Neural cell (in vitro differentiated cells): ENCODE results near the gene IL17REL. TPM values are rescaled to one million over a fixed set of nuclear protein-coding genes. Genes with fewer than 3 reads are reported as not detected.

Experiments used
- H2AFZ ChIP-seq: fragments of 200-600, 300-800 bp; sonication (generic), shearing (Covaris generic); 2 replicates; pipeline ENCODE4 v1.6.0; 2014; ENCODE audit warnings: low read depth, mild to moderate bottlenecking, antibody characterized with exemption, low read length, moderate library complexity
- H3F3A ChIP-seq: fragments of 200-600 bp; shearing (Covaris generic); 2 replicates; pipeline ENCODE4 v1.6.1; 2016; ENCODE audit warnings: mild to moderate bottlenecking, moderate library complexity, mixed read lengths, antibody characterized with exemption, low read length; ENCODE audit not compliant: insufficient read depth, poor library complexity, severe bottlenecking
- H3K27ac ChIP-seq: fragments of 200-600, 300-800 bp; sonication (generic), shearing (Covaris generic); 2 replicates; pipeline ENCODE4 v1.5.1; 2014; ENCODE audit warnings: mild to moderate bottlenecking, low read length, moderate library complexity
- H3K27me3 ChIP-seq: fragments of 300-800, 200-600 bp; sonication (generic), shearing (Covaris generic); 2 replicates; pipeline ENCODE4 v1.6.0; 2014; ENCODE audit warnings: mild to moderate bottlenecking, low read depth, low read length, moderate library complexity; ENCODE audit not compliant: insufficient read depth
- H3K36me3 ChIP-seq: fragments of 300-800, 200-600 bp; sonication (generic), shearing (Covaris generic); 2 replicates; pipeline ENCODE4 v1.5.1; 2014; ENCODE audit warnings: mild to moderate bottlenecking, antibody characterized with exemption, low read length, moderate library complexity; ENCODE audit not compliant: insufficient read depth
- H3K4me2 ChIP-seq: fragments of 300-800, 200-600 bp; sonication (generic), shearing (Covaris generic); 2 replicates; pipeline ENCODE4 v1.6.0; 2014; ENCODE audit warnings: mild to moderate bottlenecking, low read length
- H3K4me3 ChIP-seq: fragments of 300-800, 200-600 bp; sonication (generic), shearing (Covaris generic); 2 replicates; pipeline ENCODE4 v1.5.1; 2014; ENCODE audit warnings: mild to moderate bottlenecking, low read length, moderate library complexity
- H3K79me2 ChIP-seq: fragments of 200-600 bp; shearing (Covaris generic); replicated peaks from 2 replicates; pipeline ENCODE4 v1.6.0; 2014; ENCODE audit warnings: mild to moderate bottlenecking, low read length, moderate library complexity; ENCODE audit not compliant: insufficient read depth
- H3K9ac ChIP-seq: fragments of 300-800, 200-600 bp; sonication (generic), shearing (Covaris generic); 2 replicates; pipeline ENCODE4 v1.6.1; 2016; ENCODE audit warnings: mild to moderate bottlenecking, low read length, mixed read lengths
- H3K9me2 ChIP-seq: fragments of 200-600 bp; shearing (Covaris generic); 2 replicates; pipeline ENCODE4 v1.6.1; 2016; ENCODE audit warnings: mild to moderate bottlenecking, low read length, mixed read lengths; ENCODE audit not compliant: insufficient read depth
- H3K9me3 ChIP-seq: fragments of 200-600, 300-800 bp; sonication (generic), shearing (Covaris generic); 2 replicates; pipeline ENCODE4 v1.6.1; 2016; ENCODE audit warnings: mild to moderate bottlenecking, mixed run types, low read length, moderate library complexity, mixed read lengths
- H4K20me1 ChIP-seq: fragments of 200-600 bp; shearing (Covaris generic); 2 replicates; pipeline ENCODE4 v1.6.1; 2016; ENCODE audit warnings: mild to moderate bottlenecking, mixed run types; ENCODE audit not compliant: insufficient read depth
- EP300 ChIP-seq: fragments of 450-650 bp; conservative IDR thresholded peaks from 2 replicates; pipeline ENCODE4 v1.6.1; 2014; ENCODE audit warnings: antibody characterized with exemption, mild to moderate bottlenecking, moderate library complexity; ENCODE audit not compliant: poor library complexity, severe bottlenecking
- MXI1 ChIP-seq: fragments of 450-650 bp; conservative IDR thresholded peaks from 2 replicates; pipeline ENCODE4 v1.6.1; 2014; ENCODE audit warnings: antibody characterized with exemption, mild to moderate bottlenecking; ENCODE audit not compliant: poor library complexity, severe bottlenecking
- POLR2AphosphoS5 ChIP-seq: IDR thresholded peaks from 2 replicates; pipeline ENCODE4 v1.6.1; 2012
- RAD21 ChIP-seq: fragments of 450-650 bp; conservative IDR thresholded peaks from 2 replicates; pipeline ENCODE4 v1.6.1; 2014; ENCODE audit warnings: antibody characterized with exemption, mild to moderate bottlenecking, moderate library complexity
- REST ChIP-seq: IDR thresholded peaks from 2 replicates; pipeline ENCODE4 v1.6.1; 2012; ENCODE audit warnings: borderline replicate concordance
- SMC3 ChIP-seq: fragments of 450-650 bp; conservative IDR thresholded peaks from 2 replicates; pipeline ENCODE4 v1.6.1; 2014; ENCODE audit warnings: antibody characterized with exemption, mild to moderate bottlenecking, moderate library complexity; ENCODE audit not compliant: poor library complexity
- TAF1 ChIP-seq: IDR thresholded peaks from 2 replicates; pipeline ENCODE4 v1.6.1; 2012; ENCODE audit warnings: low read depth
- polyA plus RNA-seq: library from polyadenylated mRNA; depleted of rRNA; stranded (reverse); fragments of >200 nt; gene quantifications from 2 replicates; pipeline ENCODE4 v1.2.3, GENCODE V29; 2014
- TF ChIP-seq, protein P1 (sequence below): fragments of 450-650 bp; IDR thresholded peaks from 2 replicates; pipeline ENCODE4 v1.5.1; 2014; ENCODE audit warnings: antibody characterized with exemption, mild to moderate bottlenecking, moderate library complexity; ENCODE audit not compliant: poor library complexity, severe bottlenecking

Gene IL17REL
- polyA plus RNA-seq, 1 donor from 2014 or later, result not detected

DNA sequence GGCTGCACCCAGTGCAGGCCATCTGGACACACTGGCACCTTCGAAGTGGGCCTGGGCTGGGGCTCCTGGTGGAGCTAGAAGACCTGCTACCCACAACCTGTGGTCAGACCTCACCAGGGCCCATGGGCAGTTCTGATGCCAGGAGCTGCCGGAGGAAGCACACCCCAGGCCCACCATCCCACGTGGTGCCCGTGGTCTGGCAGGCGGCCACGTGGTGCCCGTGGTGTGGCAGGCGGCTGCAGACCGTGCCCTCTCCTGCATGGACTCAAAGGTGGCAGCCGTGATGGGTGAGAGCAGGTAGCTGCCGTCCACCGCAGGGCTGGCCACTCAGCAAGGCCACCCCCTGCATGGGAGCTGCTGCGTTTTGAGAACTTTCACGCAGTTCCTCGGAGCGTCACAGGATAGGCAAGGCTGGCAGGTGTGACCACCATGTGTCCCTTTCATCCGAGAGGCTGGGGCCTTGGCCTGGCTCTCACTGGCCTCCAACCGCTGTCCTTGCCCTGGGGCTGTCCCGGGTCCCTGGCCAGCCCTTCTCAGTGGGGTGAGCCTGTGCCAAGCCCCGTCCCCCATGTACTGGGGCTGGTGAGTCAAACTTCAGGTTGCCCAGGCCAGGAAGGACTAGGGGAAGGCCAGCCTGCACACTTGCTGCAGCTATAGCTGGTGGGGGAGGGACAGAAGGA is 3.9 kb upstream of the IL17REL start:
- no peak overlapping the region for H2AFZ ChIP-seq
- peaks cover 6% of the 10 kb centered on the region for H3K9me3 ChIP-seq
- H3K9me2 ChIP-seq, result no peaks in the 10 kb centered on the region

DNA sequence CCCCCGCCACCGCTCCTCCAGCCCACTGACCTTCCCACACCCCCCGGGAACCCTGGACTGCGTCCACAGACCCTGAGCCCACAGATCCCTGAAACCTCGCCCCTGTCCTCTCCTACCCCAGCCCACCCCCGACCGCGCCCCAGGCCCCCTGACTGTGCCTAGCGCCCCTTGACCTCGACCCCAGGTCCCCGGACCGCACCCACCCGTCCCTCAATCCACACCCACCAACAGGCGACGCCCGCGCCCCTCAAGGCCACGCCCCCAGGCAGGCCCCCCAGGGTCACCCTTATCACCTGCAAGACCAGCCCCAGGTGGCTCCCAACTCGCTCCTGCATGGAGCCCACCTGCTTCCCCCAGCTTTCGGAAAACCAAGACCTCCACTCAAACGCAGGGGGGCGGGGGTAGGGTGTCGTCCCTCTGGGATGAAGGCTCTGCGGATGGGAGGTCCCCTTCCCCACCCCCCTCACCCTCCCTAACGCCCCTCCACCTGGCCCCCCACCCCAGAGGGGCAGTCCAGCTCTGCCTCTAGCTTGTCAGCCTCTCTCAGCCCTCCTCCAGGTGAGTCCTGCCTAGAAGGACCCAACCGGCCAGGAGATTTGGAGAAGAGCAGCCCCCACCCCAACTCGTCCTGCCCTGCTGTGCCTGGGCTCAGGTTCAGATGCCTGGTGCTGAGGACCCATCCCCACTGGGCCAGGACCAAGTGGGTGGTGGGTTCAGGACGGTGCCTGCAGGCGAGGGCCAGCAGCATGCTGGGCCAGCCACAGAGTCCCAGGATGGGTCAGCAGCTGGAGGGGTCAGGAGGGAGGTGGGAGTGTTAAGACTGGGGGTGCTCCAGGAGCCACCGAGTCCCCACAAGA is 3.1 kb upstream of the IL17REL start:
- H3K9ac ChIP-seq, result no peak overlapping the region
- TF ChIP-seq POLR2AphosphoS5 (no peak), MXI1 (no peak), EP300 (no peak), RAD21 (no peak), SMC3 (no peak), REST (no peak)
- H3K27ac ChIP-seq, result no peak overlapping the region
- H3K9me3 ChIP-seq, result peaks cover 6% of the 10 kb centered on the region
- no peaks in the 10 kb centered on the region for H3F3A ChIP-seq
- no peaks in the 10 kb centered on the region for H3K79me2 ChIP-seq
- H3K9me2 ChIP-seq, result no peaks in the 10 kb centered on the region
- no peak overlapping the region for H2AFZ ChIP-seq
- H3K4me3 ChIP-seq, result no peak overlapping the region
- no peaks in the 10 kb centered on the region for H4K20me1 ChIP-seq
- peaks cover 54% of the 10 kb centered on the region for H3K27me3 ChIP-seq
- no peak overlapping the region for H3K4me2 ChIP-seq
- no peaks in the 10 kb centered on the region for H3K36me3 ChIP-seq

More for the DNA sequence above, 3.9 kb upstream of the IL17REL start:
- Histone ChIP-seq H3K9ac (no peak overlapping the region), H3K36me3 (no peaks in the 10 kb centered on the region), H3K4me3 (no peak overlapping the region), H3K4me2 (no peak overlapping the region), H3F3A (no peaks in the 10 kb centered on the region), H4K20me1 (no peaks in the 10 kb centered on the region), H3K27me3 (peaks cover 48% of the 10 kb centered on the region), H3K27ac (no peak overlapping the region), H3K79me2 (no peaks in the 10 kb centered on the region)
- TF ChIP-seq POLR2AphosphoS5, result no peak
- TF ChIP-seq REST, result no peak
- TF ChIP-seq, protein P1, sequence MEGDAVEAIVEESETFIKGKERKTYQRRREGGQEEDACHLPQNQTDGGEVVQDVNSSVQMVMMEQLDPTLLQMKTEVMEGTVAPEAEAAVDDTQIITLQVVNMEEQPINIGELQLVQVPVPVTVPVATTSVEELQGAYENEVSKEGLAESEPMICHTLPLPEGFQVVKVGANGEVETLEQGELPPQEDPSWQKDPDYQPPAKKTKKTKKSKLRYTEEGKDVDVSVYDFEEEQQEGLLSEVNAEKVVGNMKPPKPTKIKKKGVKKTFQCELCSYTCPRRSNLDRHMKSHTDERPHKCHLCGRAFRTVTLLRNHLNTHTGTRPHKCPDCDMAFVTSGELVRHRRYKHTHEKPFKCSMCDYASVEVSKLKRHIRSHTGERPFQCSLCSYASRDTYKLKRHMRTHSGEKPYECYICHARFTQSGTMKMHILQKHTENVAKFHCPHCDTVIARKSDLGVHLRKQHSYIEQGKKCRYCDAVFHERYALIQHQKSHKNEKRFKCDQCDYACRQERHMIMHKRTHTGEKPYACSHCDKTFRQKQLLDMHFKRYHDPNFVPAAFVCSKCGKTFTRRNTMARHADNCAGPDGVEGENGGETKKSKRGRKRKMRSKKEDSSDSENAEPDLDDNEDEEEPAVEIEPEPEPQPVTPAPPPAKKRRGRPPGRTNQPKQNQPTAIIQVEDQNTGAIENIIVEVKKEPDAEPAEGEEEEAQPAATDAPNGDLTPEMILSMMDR, result no peak
- no peak for TF ChIP-seq MXI1
- TF ChIP-seq TAF1, result no peak
- TF ChIP-seq RAD21, result no peak
- TF ChIP-seq SMC3, result no peak
- TF ChIP-seq EP300, result no peak
